A673 (cell line): ENCODE measurements around the gene SSTR5.

Experiments
- CTCF ChIP-seq: fragments of 300-800, 200-600 bp; sonication (generic); conservative IDR thresholded peaks from 2 replicates; pipeline ENCODE4 v1.5.1; 2017; ENCODE audit warnings: low read depth, mild to moderate bottlenecking, antibody characterized with exemption, low read length, moderate library complexity, mixed read lengths
- EZH2 ChIP-seq: fragments of 200-600 bp; sonication (generic); IDR thresholded peaks from 2 replicates; pipeline ENCODE4 v1.6.1; 2017; ENCODE audit warnings: borderline replicate concordance, low read depth, mild to moderate bottlenecking, mixed read lengths, antibody characterized with exemption, low read length; ENCODE audit not compliant: poor library complexity, severe bottlenecking

- no peak for TF ChIP-seq CTCF
- TF ChIP-seq EZH2: no peak
Measured at GRCh38 chr16:1079786-1080525, 7.4 kb downstream of the SSTR5 start.
